Measurements from ENCODE around the gene PIF1. TPM values are rescaled to one million over a fixed set of nuclear protein-coding genes. Genes with fewer than 3 reads are reported as not detected.
A peak's percentile ranks its signal among the peaks of the same experiment; 100 is the strongest.

Gene PIF1
- 6.2 and 9.4 TPM in 2 replicates for total RNA-seq

- H3K4me2 ChIP-seq (ENCODE audit: insufficient read depth, low read length): peak within 1 kb of the TSS; percentile 100
- H3K79me2 ChIP-seq (ENCODE audit: insufficient read depth, low read length): peaks cover 15% of the 10 kb centered on the region
- DNase-seq (ENCODE audit: insufficient read length, low spot score, missing footprints): peak; percentile 99
- H3K9me3 ChIP-seq (ENCODE audit: low read depth, low read length): no peaks in the 10 kb centered on the region
- no peaks in the 10 kb centered on the region for H4K20me1 ChIP-seq (ENCODE audit: insufficient read depth, low read length)
- H3K4me3 ChIP-seq (ENCODE audit: insufficient read depth, low read length): peak within 1 kb of the TSS; percentile 81
- peaks cover 22% of the 10 kb centered on the region for H3K4me1 ChIP-seq (ENCODE audit: insufficient read depth, low read length)
- H3K27ac ChIP-seq (ENCODE audit: low read depth, low read length): peak within 1 kb of the TSS; percentile 56
- H2AFZ ChIP-seq (ENCODE audit: low read length): peak within 1 kb of the TSS; percentile 98
- TF ChIP-seq CTCF (IDR thresholded peaks at IDR 0.05; ENCODE audit: extremely low read depth, low read depth, low read length): no peak
- H3K27me3 ChIP-seq (ENCODE audit: insufficient read depth, low read length): no peaks in the 10 kb centered on the region
- H3K36me3 ChIP-seq (ENCODE audit: insufficient read depth, low read length): peaks cover 3% of the 10 kb centered on the region
These were observed at the start of gene PIF1 for GRCh38 chr15:64825431-64826294. Gene PIF1 (minus strand): TSS chr15:64825647. CDS start chr15:64824335, 1,312 bp downstream.

GRCh38 chr15:64870353-64870752 is 44.9 kb upstream of the PIF1 start:
- Histone ChIP-seq H3K4me1 (ENCODE audit: insufficient read depth, low read length) (peaks cover 18% of the 10 kb centered on the region), H3K9me3 (ENCODE audit: low read depth, low read length) (no peaks in the 10 kb centered on the region), H2AFZ (ENCODE audit: low read length) (no peak overlapping the region), H3K36me3 (ENCODE audit: insufficient read depth, low read length) (peaks cover 12% of the 10 kb centered on the region), H3K4me2 (ENCODE audit: insufficient read depth, low read length) (no peak overlapping the region), H3K4me3 (ENCODE audit: insufficient read depth, low read length) (no peak overlapping the region), H3K79me2 (ENCODE audit: insufficient read depth, low read length) (peaks cover 2% of the 10 kb centered on the region), H3K27ac (ENCODE audit: low read depth, low read length) (no peak overlapping the region), H3K27me3 (ENCODE audit: insufficient read depth, low read length) (no peaks in the 10 kb centered on the region), H4K20me1 (ENCODE audit: insufficient read depth, low read length) (no peaks in the 10 kb centered on the region)
- TF ChIP-seq CTCF (IDR thresholded peaks at IDR 0.05; ENCODE audit: extremely low read depth, low read depth, low read length): no peak
- no peak for DNase-seq (ENCODE audit: insufficient read length, low spot score, missing footprints)

GRCh38 chr15:64869501-64869900 is 44.1 kb upstream of the PIF1 start:
- no peaks in the 10 kb centered on the region for H3K27me3 ChIP-seq (ENCODE audit: insufficient read depth, low read length)
- peaks cover 2% of the 10 kb centered on the region for H3K79me2 ChIP-seq (ENCODE audit: insufficient read depth, low read length)
- peaks cover 14% of the 10 kb centered on the region for H3K36me3 ChIP-seq (ENCODE audit: insufficient read depth, low read length)
- DNase-seq (ENCODE audit: insufficient read length, low spot score, missing footprints): no peak
- no peak overlapping the region for H2AFZ ChIP-seq (ENCODE audit: low read length)
- no peaks in the 10 kb centered on the region for H3K9me3 ChIP-seq (ENCODE audit: low read depth, low read length)
- H4K20me1 ChIP-seq (ENCODE audit: insufficient read depth, low read length): no peaks in the 10 kb centered on the region
- no peak overlapping the region for H3K4me3 ChIP-seq (ENCODE audit: insufficient read depth, low read length)
- H3K4me2 ChIP-seq (ENCODE audit: insufficient read depth, low read length): no peak overlapping the region
- no peak overlapping the region for H3K27ac ChIP-seq (ENCODE audit: low read depth, low read length)
- no peak for TF ChIP-seq CTCF (IDR thresholded peaks at IDR 0.05; ENCODE audit: extremely low read depth, low read depth, low read length)
- H3K4me1 ChIP-seq (ENCODE audit: insufficient read depth, low read length): peaks cover 18% of the 10 kb centered on the region

GRCh38 chr15:64865998-64866520 is 40.6 kb upstream of the PIF1 start:
- DNase-seq (ENCODE audit: insufficient read length, low spot score, missing footprints): peak; percentile 91
- Histone ChIP-seq H2AFZ (ENCODE audit: low read length) (no peak overlapping the region), H3K4me1 (ENCODE audit: insufficient read depth, low read length) (peaks cover 11% of the 10 kb centered on the region), H3K4me2 (ENCODE audit: insufficient read depth, low read length) (no peak overlapping the region), H3K79me2 (ENCODE audit: insufficient read depth, low read length) (peaks cover 17% of the 10 kb centered on the region), H3K4me3 (ENCODE audit: insufficient read depth, low read length) (no peak overlapping the region), H3K27ac (ENCODE audit: low read depth, low read length) (no peak overlapping the region), H3K9me3 (ENCODE audit: low read depth, low read length) (no peaks in the 10 kb centered on the region), H3K27me3 (ENCODE audit: insufficient read depth, low read length) (no peaks in the 10 kb centered on the region), H3K36me3 (ENCODE audit: insufficient read depth, low read length) (peaks cover 28% of the 10 kb centered on the region), H4K20me1 (ENCODE audit: insufficient read depth, low read length) (peaks cover 7% of the 10 kb centered on the region)
- no peak for TF ChIP-seq CTCF (IDR thresholded peaks at IDR 0.05; ENCODE audit: extremely low read depth, low read depth, low read length)

Measured in osteoblast (primary cell).